CD4-positive, alpha-beta memory T cell (primary cell): ENCODE measurements around the gene SRRM4. TPM values are rescaled to one million over a fixed set of nuclear protein-coding genes. Genes with fewer than 3 reads are reported as not detected.
"Not testable (repeated sequence)": the region's sequence is repeated elsewhere in the genome, so short reads cannot be mapped to it uniquely, and the experiment has no call there.

Source experiments
- CTCF ChIA-PET: fragments of 350-600 bp; sonication (Branson Sonifier 250); formaldehyde crosslinking; loops from one replicate; lab custom pipeline; 2021; ENCODE audit warnings: inconsistent platforms; ENCODE audit not compliant: partially characterized antibody; lab: Charles Lee
- POLR2A ChIA-PET: fragments of 350-600 bp; sonication (Branson Sonifier 250); formaldehyde crosslinking; loops from one replicate; lab custom pipeline; 2021; ENCODE audit not compliant: partially characterized antibody; lab: Charles Lee
- DNase-seq, 5 donors: peaks; one replicate each; pipeline versions ENCODE4 v3.0.0 to v3.0.0-alpha.2; 2020 to 2022; ENCODE audit warnings: mixed read lengths in 1 of 5
- H3K27ac ChIP-seq: one replicate; pipeline ENCODE4 v1.7.0; 2013; ENCODE audit warnings: low read depth, low read length
- H3K27me3 ChIP-seq: 2 replicates; pipeline ENCODE4 v1.7.0; 2013; ENCODE audit warnings: mild to moderate bottlenecking, low read length, moderate library complexity; ENCODE audit not compliant: insufficient read depth
- H3K36me3 ChIP-seq: 2 replicates; pipeline ENCODE4 v1.7.0; 2013; ENCODE audit warnings: mild to moderate bottlenecking, low read length, moderate library complexity; ENCODE audit not compliant: insufficient read depth
- H3K4me1 ChIP-seq: 2 replicates; pipeline ENCODE4 v1.7.0; 2013; ENCODE audit warnings: mild to moderate bottlenecking, low read length, moderate library complexity; ENCODE audit not compliant: insufficient read depth
- H3K4me3 ChIP-seq, 2 donors: one replicate each; pipeline ENCODE4 v1.7.0; 2013; ENCODE audit warnings: low read length in 2 of 2, mild to moderate bottlenecking in 1 of 2
- H3K9me3 ChIP-seq, 2 donors: one replicate each; pipeline ENCODE4 v1.7.0; 2013; ENCODE audit warnings: low read length in 2 of 2, control low read depth in 1 of 2; ENCODE audit not compliant: control insufficient read depth in 1 of 2
- H3K27ac Mint-ChIP-seq, 7 donors: one replicate each; pipeline ENCODE4 v1.8.0; 2020 to 2021; ENCODE audit warnings: mixed read lengths in 7 of 7, mild to moderate bottlenecking in 6 of 7, inconsistent platforms in 3 of 7, moderate library complexity in 3 of 7
- H3K27me3 Mint-ChIP-seq, 2 donors: one replicate each; pipeline ENCODE4 v1.8.0; 2020 to 2021; ENCODE audit warnings: mixed read lengths in 2 of 2
- H3K36me3 Mint-ChIP-seq, 2 donors: one replicate each; pipeline ENCODE4 v1.8.0; 2020 to 2021; ENCODE audit warnings: mixed read lengths in 2 of 2, inconsistent platforms in 1 of 2, mild to moderate bottlenecking in 1 of 2
- H3K4me1 Mint-ChIP-seq, 4 donors: one replicate each; pipeline ENCODE4 v1.8.0; 2020 to 2021; ENCODE audit warnings: mixed read lengths in 4 of 4, mild to moderate bottlenecking in 1 of 4
- H3K4me3 Mint-ChIP-seq, 8 donors: one replicate each; pipeline ENCODE4 v1.8.0; 2020 to 2021; ENCODE audit warnings: mixed read lengths in 8 of 8, mild to moderate bottlenecking in 7 of 8, moderate library complexity in 6 of 8, inconsistent platforms in 3 of 8
- H3K9me3 Mint-ChIP-seq, 8 donors: one replicate each; pipeline ENCODE4 v1.8.0; 2020 to 2021; ENCODE audit warnings: mixed read lengths in 8 of 8, mild to moderate bottlenecking in 5 of 8, inconsistent platforms in 3 of 8, moderate library complexity in 1 of 8
- intact Hi-C: fragments of 100-400 bp; cut with micrococcal nuclease; formaldehyde crosslinking; loops from one replicate; pipeline ENCODE4 v1.15.1; 2023
- polyA plus RNA-seq, 2 donors: library from polyadenylated mRNA; unstranded; fragments of 300-500 nt; fragmentation: Illumina TruSeq; gene quantifications; one replicate each; pipeline ENCODE4 v1.2.3, GENCODE V29; 2021
- total RNA-seq, 2 experiments: library from RNA; stranded (reverse); gene quantifications; one replicate each; pipeline ENCODE4 v1.2.3, GENCODE V29; 2021

SRRM4 gene
- total and polyA plus RNA-seq, 4 experiments from 2014 or later: not detected

GRCh38 chr12:119020406-119021360, 39.3 kb downstream of the SRRM4 start:
- no peaks in the 10 kb centered on the region for H3K4me1 Mint-ChIP-seq
- CTCF ChIA-PET: no interaction called here
- H3K9me3 ChIP-seq: no peaks in the 10 kb centered on the region
- no peaks in the 10 kb centered on the region for H3K36me3 ChIP-seq
- H3K4me3 Mint-ChIP-seq: no peak overlapping the region
- H3K27ac Mint-ChIP-seq: no peak overlapping the region
- H3K9me3 Mint-ChIP-seq: peaks cover 5 to 27% (median 10%) of the 10 kb centered on the region in 8 donors
- no peaks in the 10 kb centered on the region for H3K4me1 ChIP-seq
- POLR2A ChIA-PET: no interaction called here
- H3K4me3 ChIP-seq: no peak overlapping the region
- no peak overlapping the region for H3K27ac ChIP-seq
- H3K27me3 Mint-ChIP-seq: peaks cover 1 to 6% of the 10 kb centered on the region in 2 donors
- intact Hi-C loops: no loop called here
- H3K36me3 Mint-ChIP-seq: no peaks in the 10 kb centered on the region
- no peak for DNase-seq
- H3K27me3 ChIP-seq: no peaks in the 10 kb centered on the region

GRCh38 chr12:119024356-119024755, 43.0 kb downstream of the SRRM4 start:
- Histone ChIP-seq H3K4me1 (no peaks in the 10 kb centered on the region), H3K27ac (no peak overlapping the region), H3K4me3 (no peak overlapping the region), H3K36me3 (no peaks in the 10 kb centered on the region), H3K9me3 (no peaks in the 10 kb centered on the region), H3K27me3 (no peaks in the 10 kb centered on the region)
- DNase-seq: no peak
- Mint-ChIP-seq H3K27me3 (peaks cover 0 to 6% of the 10 kb centered on the region in 2 donors), H3K4me1 (no peaks in the 10 kb centered on the region), H3K4me3 (no peak overlapping the region), H3K9me3 (peaks cover 4 to 19% (median 11%) of the 10 kb centered on the region in 8 donors), H3K36me3 (no peaks in the 10 kb centered on the region), H3K27ac (no peak overlapping the region)
- ChIA-PET CTCF (no interaction called here), POLR2A (no interaction called here)
- intact Hi-C loops: no loop called here

GRCh38 chr12:119025786-119026185, 44.4 kb downstream of the SRRM4 start:
- no peak overlapping the region for H3K4me3 ChIP-seq
- no peaks in the 10 kb centered on the region for H3K9me3 ChIP-seq
- Mint-ChIP-seq H3K27me3 (no peaks in the 10 kb centered on the region), H3K4me1 (no peaks in the 10 kb centered on the region), H3K36me3 (no peaks in the 10 kb centered on the region), H3K27ac (no peak overlapping the region), H3K9me3 (peaks cover 1 to 18% (median 7%) of the 10 kb centered on the region in 8 donors), H3K4me3 (no peak overlapping the region)
- H3K36me3 ChIP-seq: no peaks in the 10 kb centered on the region
- CTCF ChIA-PET: no interaction called here
- intact Hi-C loops: no loop called here
- H3K4me1 ChIP-seq: no peaks in the 10 kb centered on the region
- POLR2A ChIA-PET: no interaction called here
- no peaks in the 10 kb centered on the region for H3K27me3 ChIP-seq
- no peak overlapping the region for H3K27ac ChIP-seq
- DNase-seq: no peak

- H3K36me3 ChIP-seq, H3K27ac Mint-ChIP-seq, CTCF ChIA-PET: not testable (repeated sequence)
Measured at GRCh38 chr12:119033332-119033731, 52.0 kb downstream of the SRRM4 start.

GRCh38 chr12:119036878-119037825, 55.8 kb downstream of the SRRM4 start:
- Mint-ChIP-seq H3K27me3 (peaks cover 0 to 4% of the 10 kb centered on the region in 2 donors), H3K9me3 (peaks cover 0 to 6% (median under 1%) of the 10 kb centered on the region in 8 donors), H3K27ac (no peak overlapping the region), H3K4me1 (no peaks in the 10 kb centered on the region), H3K4me3 (no peak overlapping the region), H3K36me3 (no peaks in the 10 kb centered on the region)
- Histone ChIP-seq H3K27ac (no peak overlapping the region), H3K9me3 (no peaks in the 10 kb centered on the region), H3K4me1 (no peaks in the 10 kb centered on the region), H3K27me3 (peaks cover 3% of the 10 kb centered on the region), H3K36me3 (no peaks in the 10 kb centered on the region), H3K4me3 (no peak overlapping the region)
- DNase-seq: no peak
- intact Hi-C loops: no loop called here
- ChIA-PET POLR2A (no interaction called here), CTCF (interaction anchor here (1.1 to 1.3 kb wide), 2 partner anchors 9 to 632 kb away, joined by 3 read pairs; no protein-coding TSS in a partner anchor)

More at GRCh38 chr12:119033332-119033731, 52.0 kb downstream of the SRRM4 start:
- H3K9me3 ChIP-seq, H3K4me1 ChIP-seq, H3K27me3 Mint-ChIP-seq, H3K4me1 Mint-ChIP-seq, POLR2A ChIA-PET, intact Hi-C loops, H3K36me3 Mint-ChIP-seq, H3K4me3 Mint-ChIP-seq, H3K4me3 ChIP-seq, H3K9me3 Mint-ChIP-seq, DNase-seq, H3K27me3 ChIP-seq, H3K27ac ChIP-seq: not testable (repeated sequence)

- intact Hi-C loops: no loop called here
- H3K9me3 Mint-ChIP-seq: peaks cover 0 to 7% (median 2%) of the 10 kb centered on the region in 8 donors
- H3K27me3 Mint-ChIP-seq: peaks cover 2% of the 10 kb centered on the region in 2 donors
- Histone ChIP-seq H3K27me3 (no peaks in the 10 kb centered on the region), H3K36me3 (no peaks in the 10 kb centered on the region), H3K9me3 (no peaks in the 10 kb centered on the region), H3K4me3 (no peak overlapping the region), H3K4me1 (no peaks in the 10 kb centered on the region), H3K27ac (no peak overlapping the region)
- H3K27ac Mint-ChIP-seq: no peak overlapping the region
- no peak for DNase-seq
- CTCF ChIA-PET: no interaction called here
- POLR2A ChIA-PET: no interaction called here
- H3K36me3 Mint-ChIP-seq: no peaks in the 10 kb centered on the region
- H3K4me3 Mint-ChIP-seq: no peak overlapping the region
- H3K4me1 Mint-ChIP-seq: no peaks in the 10 kb centered on the region
Measured at GRCh38 chr12:119044094-119044493, 62.8 kb downstream of the SRRM4 start.

- Mint-ChIP-seq H3K27me3 (no peaks in the 10 kb centered on the region), H3K9me3 (peaks cover 0 to 14% (median 3%) of the 10 kb centered on the region in 8 donors), H3K4me3 (no peak overlapping the region), H3K36me3 (no peaks in the 10 kb centered on the region), H3K4me1 (no peaks in the 10 kb centered on the region), H3K27ac (no peak overlapping the region)
- no peaks in the 10 kb centered on the region for H3K9me3 ChIP-seq
- no peak overlapping the region for H3K27ac ChIP-seq
- ChIA-PET CTCF (no interaction called here), POLR2A (no interaction called here)
- intact Hi-C loops: no loop called here
- H3K27me3 ChIP-seq: no peaks in the 10 kb centered on the region
- H3K36me3 ChIP-seq: no peaks in the 10 kb centered on the region
- no peak for DNase-seq
- no peaks in the 10 kb centered on the region for H3K4me1 ChIP-seq
- no peak overlapping the region for H3K4me3 ChIP-seq
Measured at GRCh38 chr12:119047641-119048040, 66.3 kb downstream of the SRRM4 start.
